SK-N-SH treated with all-trans-retinoic acid at 6 μM for 48 hours (cell line): ENCODE data around the gene ZNF789.

ENCODE experiments used
- CREB5 ChIP-seq: fragments of 250-450 bp; sonication (Bioruptor Pico); IDR thresholded peaks from 2 replicates; pipeline ENCODE4 v1.5.1; 2020; ENCODE audit warnings: low read depth, mild to moderate bottlenecking, moderate library complexity
- ESRRG ChIP-seq: fragments of 250-450 bp; sonication (Bioruptor Pico); IDR thresholded peaks from 2 replicates; pipeline ENCODE4 v1.6.1; 2021; ENCODE audit warnings: mild to moderate bottlenecking
- GLIS3 ChIP-seq: fragments of 250-450 bp; sonication (Bioruptor Pico); IDR thresholded peaks from 2 replicates; pipeline ENCODE4 v1.5.0; 2020; ENCODE audit warnings: mild to moderate bottlenecking, moderate library complexity
- ISL1 ChIP-seq: fragments of 250-450 bp; sonication (Bioruptor Pico); IDR thresholded peaks from 2 replicates; pipeline ENCODE4 v2.1.2; 2022; ENCODE audit warnings: mild to moderate bottlenecking, moderate library complexity
- POU6F1 ChIP-seq: fragments of 250-450 bp; sonication (Bioruptor Pico); IDR thresholded peaks from 2 replicates; pipeline ENCODE4 v1.8.0; 2021; ENCODE audit warnings: low read depth, mild to moderate bottlenecking, moderate library complexity, borderline replicate concordance
- RARB ChIP-seq: fragments of 250-450 bp; sonication (Bioruptor Pico); IDR thresholded peaks from 2 replicates; pipeline ENCODE4 v1.8.0; 2021; ENCODE audit warnings: mild to moderate bottlenecking, moderate library complexity
- SNAI2 ChIP-seq: fragments of 250-450 bp; sonication (Bioruptor Pico); IDR thresholded peaks from 2 replicates; pipeline ENCODE4 v1.5.0; 2020; ENCODE audit warnings: mild to moderate bottlenecking, moderate library complexity
- ZNF565 ChIP-seq: fragments of 450-650 bp; formaldehyde crosslinking; conservative IDR thresholded peaks from 2 replicates; pipeline ENCODE4 v1.5.0; 2020; ENCODE audit warnings: low read depth, mild to moderate bottlenecking, moderate library complexity
- ZNF70 ChIP-seq: fragments of 450-650 bp; formaldehyde crosslinking; IDR thresholded peaks from 2 replicates; pipeline ENCODE4 v1.5.0; 2020; ENCODE audit warnings: mild to moderate bottlenecking, moderate library complexity

- TF ChIP-seq ISL1 (CRISPR knock-in tag): no peak
- TF ChIP-seq ESRRG (CRISPR knock-in tag): no peak
- no peak for TF ChIP-seq GLIS3 (CRISPR knock-in tag)
- no peak for TF ChIP-seq POU6F1
- TF ChIP-seq CREB5 (CRISPR knock-in tag): no peak
- TF ChIP-seq ZNF70 (CRISPR knock-in tag): no peak
- no peak for TF ChIP-seq RARB (CRISPR knock-in tag)
- no peak for TF ChIP-seq SNAI2
- no peak for TF ChIP-seq ZNF565 (CRISPR knock-in tag)
These were observed 41.4 kb downstream of the ZNF789 start for GRCh38 chr7:99514050-99514449.
